GM06990 (cell line): ENCODE data around the gene INPP5B.
A peak's percentile ranks its signal among the peaks of the same experiment; 100 is the strongest.

Experiments
- DNase-seq: peaks from one replicate; pipeline ENCODE4 v3.0.0-alpha.2; 2011; ENCODE audit not compliant: insufficient read length; ENCODE audit errors: extremely low read depth
- H3K27me3 ChIP-seq: replicated peaks from 2 replicates; pipeline ENCODE4 v1.6.0; 2011; ENCODE audit warnings: low read length; ENCODE audit not compliant: control insufficient read depth, insufficient read depth
- H3K36me3 ChIP-seq: 2 replicates; pipeline ENCODE4 v1.5.1; 2011; ENCODE audit warnings: low read length; ENCODE audit not compliant: control insufficient read depth, insufficient read depth
- H3K4me3 ChIP-seq: replicated peaks from 2 replicates; pipeline ENCODE4 v1.5.1; 2011; ENCODE audit warnings: low read depth, mild to moderate bottlenecking, control low read depth, low read length
- TF ChIP-seq, protein P1 (sequence below): IDR thresholded peaks from 2 replicates; pipeline ENCODE4 v1.5.1; 2011; ENCODE audit warnings: low read length, control low read depth, mild to moderate bottlenecking, inconsistent platforms; ENCODE audit not compliant: insufficient read depth, poor library complexity, severe bottlenecking

INPP5B gene

DNA sequence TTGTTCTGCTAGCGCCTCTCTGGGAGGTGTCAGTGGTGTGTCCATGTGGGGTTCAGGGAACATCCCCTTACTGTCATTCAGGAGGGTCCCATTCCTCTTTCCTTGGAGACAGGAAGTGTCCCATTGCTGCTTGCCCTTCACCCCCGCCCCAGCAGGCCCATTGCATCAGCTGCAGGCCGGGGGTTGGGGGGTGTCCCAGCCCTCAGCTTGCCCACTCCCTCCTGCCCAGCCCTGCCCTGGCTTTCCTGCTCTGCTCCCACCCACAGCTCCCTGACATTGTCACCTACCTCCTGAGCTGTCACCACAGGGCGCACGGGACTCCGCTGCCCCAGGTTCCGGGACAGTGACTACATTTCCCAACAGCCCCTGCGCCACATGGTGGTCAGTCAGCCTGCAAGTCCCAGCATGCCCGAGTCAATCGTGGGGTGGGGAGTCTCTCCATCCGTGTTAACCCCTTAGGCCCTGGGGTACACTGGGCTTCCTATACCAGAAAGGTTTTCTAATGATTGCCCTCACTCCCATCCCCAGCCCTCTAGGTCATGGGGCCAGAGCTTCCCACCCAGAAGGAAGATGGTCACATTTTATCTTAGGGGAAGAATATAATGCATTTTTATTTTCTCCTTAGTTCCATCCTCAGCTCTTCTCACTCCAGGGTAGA lies at the start of gene INPP5B:
Gene INPP5B, minus strand, starts transcription at position 351 of the 658 bp plus-strand sequence. CDS start 745 bp downstream, outside the sequence.
- DNase-seq = peak; percentile 79

DNA sequence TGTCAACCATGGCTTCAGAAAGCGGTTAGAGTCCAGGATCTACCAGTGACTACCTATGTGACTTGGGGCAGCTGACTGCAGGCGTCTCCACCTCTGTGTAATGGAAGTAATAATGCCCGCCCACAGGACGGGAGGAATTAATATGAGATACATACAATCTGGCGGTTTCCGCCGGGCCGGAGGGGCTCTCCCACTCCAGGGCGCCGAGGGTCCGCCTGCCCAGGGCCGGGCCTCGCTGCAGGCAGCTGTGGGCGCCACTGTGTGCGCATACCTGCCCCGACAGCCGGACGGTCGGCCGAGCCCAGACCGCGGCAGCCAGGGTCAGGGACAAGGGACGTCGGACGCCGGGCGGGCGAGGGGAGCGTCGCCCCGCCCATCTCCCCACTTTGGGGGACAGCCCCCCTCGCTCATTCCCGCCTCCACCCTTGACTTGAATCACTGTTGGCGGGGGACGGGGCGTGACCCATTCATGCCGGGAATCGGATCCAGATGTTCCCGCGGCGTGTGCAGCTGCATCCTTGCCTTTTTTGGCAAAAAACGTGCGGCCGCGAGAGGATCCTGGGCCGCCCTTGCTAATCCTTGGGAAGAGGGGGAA lies 49.0 kb upstream of the INPP5B start:
- peak; percentile 56 for DNase-seq
- peak overlapping the region; percentile 11 for H3K4me3 ChIP-seq
- no peaks in the 10 kb centered on the region for H3K27me3 ChIP-seq
- H3K36me3 ChIP-seq = peaks cover 17% of the 10 kb centered on the region
- TF ChIP-seq, protein P1, sequence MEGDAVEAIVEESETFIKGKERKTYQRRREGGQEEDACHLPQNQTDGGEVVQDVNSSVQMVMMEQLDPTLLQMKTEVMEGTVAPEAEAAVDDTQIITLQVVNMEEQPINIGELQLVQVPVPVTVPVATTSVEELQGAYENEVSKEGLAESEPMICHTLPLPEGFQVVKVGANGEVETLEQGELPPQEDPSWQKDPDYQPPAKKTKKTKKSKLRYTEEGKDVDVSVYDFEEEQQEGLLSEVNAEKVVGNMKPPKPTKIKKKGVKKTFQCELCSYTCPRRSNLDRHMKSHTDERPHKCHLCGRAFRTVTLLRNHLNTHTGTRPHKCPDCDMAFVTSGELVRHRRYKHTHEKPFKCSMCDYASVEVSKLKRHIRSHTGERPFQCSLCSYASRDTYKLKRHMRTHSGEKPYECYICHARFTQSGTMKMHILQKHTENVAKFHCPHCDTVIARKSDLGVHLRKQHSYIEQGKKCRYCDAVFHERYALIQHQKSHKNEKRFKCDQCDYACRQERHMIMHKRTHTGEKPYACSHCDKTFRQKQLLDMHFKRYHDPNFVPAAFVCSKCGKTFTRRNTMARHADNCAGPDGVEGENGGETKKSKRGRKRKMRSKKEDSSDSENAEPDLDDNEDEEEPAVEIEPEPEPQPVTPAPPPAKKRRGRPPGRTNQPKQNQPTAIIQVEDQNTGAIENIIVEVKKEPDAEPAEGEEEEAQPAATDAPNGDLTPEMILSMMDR = no peak

More for the DNA sequence above, at the start of gene INPP5B:
- peak within 1 kb of the TSS; percentile 91 for H3K4me3 ChIP-seq
- H3K27me3 ChIP-seq = no peaks in the 10 kb centered on the region
- no peaks in the 10 kb centered on the region; the same call in none of the 2 replicates for H3K36me3 ChIP-seq
- TF ChIP-seq, protein P1 = no peak

- Histone ChIP-seq H3K36me3 (peaks cover 17% of the 10 kb centered on the region), H3K27me3 (no peaks in the 10 kb centered on the region), H3K4me3 (no peak overlapping the region)
- TF ChIP-seq, protein P1 = no peak
- DNase-seq = no peak
Observed at GRCh38 chr1:37994886-37995566, 48.2 kb upstream of the INPP5B start.

DNA sequence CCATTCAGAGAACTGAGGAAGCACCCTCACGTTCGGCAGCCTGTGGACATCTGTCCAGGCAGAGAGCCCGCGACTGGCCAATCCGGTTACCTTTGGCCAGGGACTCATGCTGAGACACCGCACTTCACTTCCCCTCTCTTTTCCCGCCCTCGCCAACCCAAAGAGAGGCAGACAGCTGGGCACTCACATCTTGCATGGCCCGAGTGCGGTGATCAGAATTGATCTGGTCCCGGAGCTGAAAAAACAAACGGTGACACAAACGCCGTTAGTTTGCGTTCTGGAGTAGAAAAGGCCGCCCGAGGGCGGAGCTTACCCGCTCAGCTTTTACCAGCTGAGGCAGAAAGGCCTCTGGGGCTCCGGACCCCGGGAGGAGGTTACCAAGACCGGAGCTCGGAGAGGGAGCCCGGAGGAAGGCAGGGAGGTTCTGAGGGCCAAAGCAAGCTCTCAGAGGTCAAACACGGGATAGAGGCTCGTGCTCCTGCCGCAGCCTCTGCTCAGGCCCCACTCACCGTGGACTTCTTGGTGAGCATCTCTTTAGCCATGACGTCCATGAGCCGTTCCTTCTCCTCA lies 42.6 kb upstream of the INPP5B start:
- H3K4me3 ChIP-seq = peak overlapping the region; percentile 91
- DNase-seq = no peak
- peaks cover 9% of the 10 kb centered on the region for H3K36me3 ChIP-seq
- H3K27me3 ChIP-seq = no peaks in the 10 kb centered on the region
- TF ChIP-seq, protein P1 = no peak

GRCh38 chr1:37987679-37988078 lies 40.8 kb upstream of the INPP5B start:
- Histone ChIP-seq H3K4me3 (no peak overlapping the region), H3K27me3 (no peaks in the 10 kb centered on the region), H3K36me3 (peaks cover 16% of the 10 kb centered on the region)
- DNase-seq = no peak
- TF ChIP-seq, protein P1 = no peak
